Activated naive CD4-positive, alpha-beta T cell treated with anti-CD3 and anti-CD28 coated beads, Interleukin-2, amount 10 ng/mL, durations not matched to agents 7 days and 5 days (primary cell): ENCODE measurements around the gene ATXN1.

Source experiments
- CTCF ChIA-PET: fragments of 350-600 bp; sonication (Branson Sonifier 250); formaldehyde crosslinking; loops from one replicate; lab custom pipeline; 2021; ENCODE audit warnings: antibody characterized with exemption; lab: Charles Lee
- DNase-seq: peaks from one replicate; pipeline ENCODE4 v3.0.0-alpha.2; 2020
- H3K27ac Mint-ChIP-seq: one replicate; pipeline ENCODE4 v1.8.0; 2021; ENCODE audit warnings: mild to moderate bottlenecking, moderate library complexity, mixed read lengths
- H3K27me3 Mint-ChIP-seq: one replicate; pipeline ENCODE4 v1.8.0; 2021; ENCODE audit warnings: mild to moderate bottlenecking, mixed read lengths
- H3K36me3 Mint-ChIP-seq: one replicate; pipeline ENCODE4 v1.8.0; 2021; ENCODE audit warnings: mixed read lengths
- H3K4me1 Mint-ChIP-seq: one replicate; pipeline ENCODE4 v1.8.0; 2021; ENCODE audit warnings: mixed read lengths
- H3K4me3 Mint-ChIP-seq: one replicate; pipeline ENCODE4 v1.8.0; 2021; ENCODE audit warnings: mild to moderate bottlenecking, moderate library complexity, mixed read lengths
- H3K9me3 Mint-ChIP-seq: one replicate; pipeline ENCODE4 v1.8.0; 2021; ENCODE audit warnings: mixed read lengths

Gene ATXN1

GRCh38 chr6:16311763-16312162 lies 449.5 kb downstream of the ATXN1 start:
- CTCF ChIA-PET, result interaction anchor here (0.9 kb wide), 1 partner anchor 96 kb away, joined by 3 read pairs; no protein-coding TSS in a partner anchor
- Mint-ChIP-seq H3K9me3 (no peaks in the 10 kb centered on the region), H3K4me3 (no peak overlapping the region), H3K27me3 (no peaks in the 10 kb centered on the region), H3K4me1 (no peaks in the 10 kb centered on the region), H3K36me3 (peaks cover 6% of the 10 kb centered on the region), H3K27ac (no peak overlapping the region)
- DNase-seq, result no peak

GRCh38 chr6:16306334-16306733 lies 454.9 kb downstream of the ATXN1 start:
- CTCF ChIA-PET, result no interaction called here
- no peak for DNase-seq
- no peak overlapping the region for H3K4me3 Mint-ChIP-seq

DNA sequence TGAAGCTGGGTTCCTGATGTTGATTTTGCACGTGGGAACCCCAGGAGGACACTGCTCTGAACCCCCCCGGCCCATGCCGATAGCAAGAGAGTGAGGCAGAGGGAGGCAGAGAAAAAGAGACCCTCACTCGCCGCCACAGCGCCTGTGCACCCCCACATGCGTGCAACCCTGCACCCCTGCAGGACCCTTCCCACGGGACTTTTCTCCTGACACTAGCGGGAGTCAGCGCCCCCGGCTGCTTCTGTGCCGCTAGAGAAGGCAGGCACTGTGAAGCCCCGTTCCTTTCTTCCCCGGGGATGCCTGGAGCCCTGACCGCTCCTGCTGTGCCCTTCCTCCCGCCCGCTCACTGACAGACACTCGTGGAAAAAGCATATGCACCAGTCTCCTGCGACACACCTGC lies 455.5 kb downstream of the ATXN1 start:
- Mint-ChIP-seq H3K4me1 (no peaks in the 10 kb centered on the region), H3K27me3 (no peaks in the 10 kb centered on the region), H3K9me3 (no peaks in the 10 kb centered on the region), H3K4me3 (no peak overlapping the region), H3K36me3 (peaks cover 9% of the 10 kb centered on the region), H3K27ac (no peak overlapping the region)
- CTCF ChIA-PET, result no interaction called here
- no peak for DNase-seq

More at GRCh38 chr6:16306334-16306733, 454.9 kb downstream of the ATXN1 start:
- Mint-ChIP-seq H3K27me3 (no peaks in the 10 kb centered on the region), H3K4me1 (no peaks in the 10 kb centered on the region), H3K27ac (no peak overlapping the region), H3K36me3 (peaks cover 9% of the 10 kb centered on the region), H3K9me3 (no peaks in the 10 kb centered on the region)

DNA sequence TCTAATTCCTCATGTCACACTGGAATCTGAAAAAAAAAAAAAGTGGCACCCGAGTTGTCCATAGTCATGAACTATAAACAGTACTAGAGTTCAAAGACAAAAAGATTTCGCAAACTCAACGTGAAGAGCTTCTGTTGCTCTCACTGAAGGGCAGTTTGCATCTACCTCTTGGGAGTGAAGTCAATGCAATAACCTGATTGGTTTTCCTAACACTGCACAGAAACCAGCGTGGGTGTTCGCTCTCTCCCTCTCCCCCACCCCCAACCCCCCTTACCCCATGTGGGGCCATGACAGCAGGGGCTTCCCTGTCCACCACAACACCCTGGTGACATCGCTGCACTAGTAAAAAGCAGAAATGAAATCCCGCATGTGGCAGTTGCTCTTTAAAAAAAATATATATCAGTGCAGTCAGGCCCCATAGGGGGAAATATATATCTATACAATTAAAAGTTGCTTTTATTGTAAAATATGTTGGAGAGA lies 456.0 kb downstream of the ATXN1 start:
- Mint-ChIP-seq H3K36me3 (peaks cover 9% of the 10 kb centered on the region), H3K9me3 (no peaks in the 10 kb centered on the region), H3K4me1 (no peaks in the 10 kb centered on the region), H3K4me3 (no peak overlapping the region), H3K27me3 (no peaks in the 10 kb centered on the region), H3K27ac (no peak overlapping the region)
- CTCF ChIA-PET, result no interaction called here
- DNase-seq, result no peak

DNA sequence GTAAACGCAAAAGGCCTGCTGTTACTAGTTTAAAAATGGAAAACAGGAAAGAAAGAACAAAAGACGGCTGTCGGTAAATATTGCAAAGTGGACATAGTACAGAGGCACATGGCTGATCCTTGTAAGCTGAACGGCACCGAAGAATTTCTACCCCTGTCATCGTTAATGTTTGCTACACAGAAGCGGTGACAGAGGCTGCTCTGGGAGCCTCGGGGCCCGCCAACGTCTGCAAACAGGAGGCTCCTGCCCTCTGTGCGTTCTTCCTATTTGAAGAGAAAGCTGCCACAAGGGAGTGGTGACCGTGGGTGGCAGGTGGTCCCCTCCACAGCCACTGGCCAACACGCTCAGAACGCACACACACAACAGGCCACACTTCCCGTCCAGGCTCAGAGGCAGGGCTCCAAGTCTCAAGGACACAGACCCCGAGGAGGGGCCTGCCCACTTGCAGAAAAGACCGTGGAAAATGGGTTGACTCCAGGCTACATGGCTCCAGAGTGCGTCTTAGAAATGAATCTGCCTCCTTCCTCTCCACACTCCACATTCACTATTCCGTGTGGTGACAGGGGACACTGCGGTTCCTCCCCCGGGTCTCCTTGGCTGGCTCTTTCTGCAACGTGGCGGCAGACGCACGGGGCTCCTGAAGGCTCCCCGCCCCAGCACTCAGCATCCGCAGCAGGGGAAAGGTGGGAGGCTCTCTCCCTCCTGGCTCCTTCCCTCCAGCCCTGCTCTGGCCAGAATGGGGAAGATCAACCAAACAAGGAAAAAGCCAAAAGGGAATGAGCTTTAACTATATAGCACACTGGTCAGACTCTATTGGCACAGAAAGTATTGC lies 458.3 kb downstream of the ATXN1 start:
- CTCF ChIA-PET, result no interaction called here
- Mint-ChIP-seq H3K27me3 (no peaks in the 10 kb centered on the region), H3K4me1 (no peaks in the 10 kb centered on the region), H3K9me3 (no peaks in the 10 kb centered on the region), H3K27ac (no peak overlapping the region), H3K4me3 (no peak overlapping the region), H3K36me3 (peaks cover 6% of the 10 kb centered on the region)
- DNase-seq, result no peak

- Mint-ChIP-seq H3K4me1 (no peaks in the 10 kb centered on the region), H3K9me3 (no peaks in the 10 kb centered on the region), H3K27me3 (no peaks in the 10 kb centered on the region), H3K4me3 (no peak overlapping the region), H3K36me3 (peaks cover under 1% of the 10 kb centered on the region), H3K27ac (no peak overlapping the region)
- CTCF ChIA-PET, result interaction anchor here (0.9 kb wide), 1 partner anchor 53 kb away, joined by 3 read pairs; no protein-coding TSS in a partner anchor
- DNase-seq, result no peak
Observed at GRCh38 chr6:16301511-16301910, 459.7 kb downstream of the ATXN1 start.

DNA sequence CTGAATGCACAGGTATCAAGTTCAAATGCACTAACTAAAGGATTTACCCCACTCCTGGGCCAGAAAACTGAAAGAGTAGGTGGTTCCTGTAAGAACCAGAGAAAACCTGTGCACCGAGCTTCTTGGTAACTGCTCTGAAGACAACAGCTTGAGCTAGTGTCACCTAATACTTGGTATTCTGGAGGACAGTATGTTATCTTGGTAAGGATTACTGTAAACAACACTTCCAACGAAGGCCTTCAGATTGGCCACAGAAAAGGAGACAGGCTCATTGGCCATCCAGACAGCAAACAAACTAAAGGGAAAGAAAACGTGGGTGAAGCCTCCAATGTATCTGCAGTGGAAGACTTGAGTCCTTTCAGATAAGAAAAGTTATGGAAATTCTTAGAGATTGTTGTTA lies 461.4 kb downstream of the ATXN1 start:
- Mint-ChIP-seq H3K4me1 (no peaks in the 10 kb centered on the region), H3K4me3 (no peak overlapping the region), H3K27ac (no peak overlapping the region), H3K36me3 (no peaks in the 10 kb centered on the region), H3K27me3 (peaks cover 7% of the 10 kb centered on the region), H3K9me3 (no peaks in the 10 kb centered on the region)
- DNase-seq, result no peak
- CTCF ChIA-PET, result no interaction called here

DNA sequence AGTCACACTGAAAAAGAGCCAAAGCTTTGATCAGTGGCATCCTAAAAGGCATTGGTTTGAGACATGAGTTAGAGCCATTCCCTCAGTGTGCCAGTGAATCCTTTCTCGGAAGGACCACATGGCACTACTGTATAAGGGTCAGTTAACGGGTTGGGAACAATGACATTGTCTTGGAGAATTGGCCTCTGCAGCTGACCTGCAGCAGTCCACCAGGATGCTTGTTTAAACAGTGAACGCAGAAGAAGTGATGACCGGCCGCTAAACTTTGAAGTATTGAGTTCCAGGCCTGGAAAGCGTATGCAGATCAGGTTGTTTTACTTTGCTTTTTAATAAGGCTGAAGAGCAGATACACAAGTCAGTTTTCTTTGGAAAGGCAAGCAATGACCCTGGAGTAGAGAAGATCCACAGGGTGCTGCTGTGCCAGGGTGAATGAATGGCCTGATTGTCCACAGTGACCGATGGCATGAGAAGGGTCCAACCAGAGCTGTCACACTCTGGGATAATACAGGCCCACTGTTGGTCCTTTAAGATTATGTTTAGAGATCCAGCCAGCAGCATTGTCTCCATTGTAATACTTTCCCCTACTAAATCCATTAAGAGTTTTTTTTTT lies 465.1 kb downstream of the ATXN1 start:
- Mint-ChIP-seq H3K36me3 (no peaks in the 10 kb centered on the region), H3K4me3 (no peak overlapping the region), H3K4me1 (no peaks in the 10 kb centered on the region), H3K27ac (no peak overlapping the region), H3K9me3 (no peaks in the 10 kb centered on the region), H3K27me3 (peaks cover 18% of the 10 kb centered on the region)
- CTCF ChIA-PET, result interaction anchor here (1.9 kb wide), 1 partner anchor 22 kb away, joined by 4 read pairs; no protein-coding TSS in a partner anchor
- no peak for DNase-seq

- CTCF ChIA-PET, result interaction anchor here (1.9 kb wide), 1 partner anchor 21 kb away, joined by 4 read pairs; no protein-coding TSS in a partner anchor
- Mint-ChIP-seq H3K36me3 (no peaks in the 10 kb centered on the region), H3K27me3 (peaks cover 18% of the 10 kb centered on the region), H3K4me1 (no peaks in the 10 kb centered on the region), H3K4me3 (no peak overlapping the region), H3K9me3 (no peaks in the 10 kb centered on the region), H3K27ac (no peak overlapping the region)
- DNase-seq, result no peak
Observed at GRCh38 chr6:16295471-16295870, 465.8 kb downstream of the ATXN1 start.

DNA sequence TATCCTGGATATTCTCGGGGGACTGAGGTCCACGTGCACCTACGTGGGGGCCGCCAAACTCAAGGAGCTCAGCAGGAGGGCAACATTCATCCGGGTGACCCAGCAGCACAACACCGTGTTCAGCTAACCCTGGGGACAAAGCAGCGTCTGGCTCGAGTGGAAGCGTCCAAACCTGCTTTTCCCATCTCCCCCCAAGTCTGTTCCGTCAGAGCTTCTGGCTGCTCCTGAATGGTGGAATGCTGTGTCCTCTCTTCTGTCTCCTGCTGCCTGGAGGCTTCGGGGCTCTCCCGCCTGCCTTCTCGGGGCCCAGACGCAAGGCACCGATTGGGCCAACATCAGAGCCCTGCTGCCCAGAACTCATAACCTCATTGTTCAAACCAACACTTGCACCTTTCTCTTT lies 466.2 kb downstream of the ATXN1 start:
- H3K36me3 Mint-ChIP-seq, result no peaks in the 10 kb centered on the region
- H3K9me3 Mint-ChIP-seq, result no peaks in the 10 kb centered on the region
- no peak overlapping the region for H3K4me3 Mint-ChIP-seq
- H3K27me3 Mint-ChIP-seq, result peaks cover 23% of the 10 kb centered on the region
- CTCF ChIA-PET, result no interaction called here
- H3K4me1 Mint-ChIP-seq, result no peaks in the 10 kb centered on the region
- no peak overlapping the region for H3K27ac Mint-ChIP-seq
- no peak for DNase-seq

DNA sequence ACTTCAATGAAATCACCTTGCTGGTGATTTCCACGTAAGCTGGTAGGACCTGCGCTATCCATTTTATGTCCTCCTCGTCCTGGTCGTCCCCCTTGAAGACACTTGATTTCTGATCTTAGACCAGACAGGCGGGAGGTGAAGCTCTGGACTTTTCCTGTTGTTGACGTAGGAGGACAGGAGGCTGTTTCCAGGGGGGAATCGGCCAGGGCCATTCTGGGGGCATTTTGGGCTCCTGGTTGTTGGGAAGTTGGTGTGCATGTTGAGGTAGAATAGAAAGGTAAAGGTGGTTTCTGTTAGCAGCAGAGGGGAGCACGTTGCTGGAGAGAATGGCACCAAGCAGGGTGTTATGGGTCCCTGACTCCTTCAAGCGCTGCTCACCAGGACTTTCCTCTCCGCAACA lies 466.9 kb downstream of the ATXN1 start:
- Mint-ChIP-seq H3K4me3 (no peak overlapping the region), H3K9me3 (no peaks in the 10 kb centered on the region), H3K4me1 (no peaks in the 10 kb centered on the region), H3K27me3 (peaks cover 23% of the 10 kb centered on the region), H3K27ac (no peak overlapping the region), H3K36me3 (no peaks in the 10 kb centered on the region)
- CTCF ChIA-PET, result no interaction called here
- no peak for DNase-seq

DNA sequence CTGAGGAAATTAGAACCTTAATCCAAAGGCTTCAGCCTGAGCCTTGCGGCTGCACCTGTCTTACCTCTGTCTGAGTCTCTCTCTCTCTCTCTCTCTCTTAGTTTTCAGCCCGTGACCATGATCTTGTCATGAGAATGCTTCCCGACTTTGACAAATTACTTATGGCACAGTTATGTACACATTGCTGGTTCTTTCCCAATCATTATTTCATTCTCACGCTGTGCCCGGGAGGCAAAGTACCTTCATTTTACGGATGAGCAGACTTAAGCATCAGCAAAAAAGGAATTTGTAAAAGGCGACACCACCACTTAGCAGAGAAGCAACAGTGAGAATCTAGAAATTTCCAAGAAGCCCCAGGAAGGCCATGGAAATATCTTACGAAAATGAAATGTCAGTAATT lies 468.3 kb downstream of the ATXN1 start:
- no peaks in the 10 kb centered on the region for H3K9me3 Mint-ChIP-seq
- no peak overlapping the region for H3K4me3 Mint-ChIP-seq
- H3K27me3 Mint-ChIP-seq, result peaks cover 23% of the 10 kb centered on the region
- no peak overlapping the region for H3K27ac Mint-ChIP-seq
- CTCF ChIA-PET, result no interaction called here
- H3K36me3 Mint-ChIP-seq, result no peaks in the 10 kb centered on the region
- DNase-seq, result no peak
- no peaks in the 10 kb centered on the region for H3K4me1 Mint-ChIP-seq

DNA sequence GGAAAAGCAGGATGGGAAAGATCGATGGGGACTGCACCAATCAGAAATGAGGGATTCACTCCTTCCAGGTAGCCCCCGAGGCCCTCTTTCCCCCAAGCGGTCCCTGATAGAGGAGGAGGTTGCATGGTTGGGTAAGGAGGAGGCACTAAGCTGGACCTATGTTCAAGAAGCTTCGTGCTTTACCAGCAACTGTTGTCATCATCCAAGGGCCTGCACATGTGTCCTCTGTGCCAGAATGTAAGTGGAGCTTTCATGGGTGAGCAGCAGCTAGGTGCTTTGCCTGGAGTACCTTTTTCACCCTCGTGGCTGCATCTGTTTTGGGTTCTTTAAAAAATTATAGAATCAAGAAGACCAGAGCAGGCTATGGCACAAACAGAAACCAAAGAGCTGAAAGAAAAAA lies 468.8 kb downstream of the ATXN1 start:
- CTCF ChIA-PET, result no interaction called here
- H3K9me3 Mint-ChIP-seq, result no peaks in the 10 kb centered on the region
- H3K27ac Mint-ChIP-seq, result no peak overlapping the region
- DNase-seq, result no peak
- H3K27me3 Mint-ChIP-seq, result peaks cover 23% of the 10 kb centered on the region
- H3K4me3 Mint-ChIP-seq, result no peak overlapping the region
- no peaks in the 10 kb centered on the region for H3K36me3 Mint-ChIP-seq
- H3K4me1 Mint-ChIP-seq, result no peaks in the 10 kb centered on the region

- H3K4me3 Mint-ChIP-seq, result no peak overlapping the region
- H3K36me3 Mint-ChIP-seq, result no peaks in the 10 kb centered on the region
- H3K4me1 Mint-ChIP-seq, result no peaks in the 10 kb centered on the region
- H3K27me3 Mint-ChIP-seq, result peaks cover 23% of the 10 kb centered on the region
- CTCF ChIA-PET, result no interaction called here
- no peak overlapping the region for H3K27ac Mint-ChIP-seq
- no peak for DNase-seq
- no peaks in the 10 kb centered on the region for H3K9me3 Mint-ChIP-seq
Observed at GRCh38 chr6:16291739-16292138, 469.5 kb downstream of the ATXN1 start.

DNA sequence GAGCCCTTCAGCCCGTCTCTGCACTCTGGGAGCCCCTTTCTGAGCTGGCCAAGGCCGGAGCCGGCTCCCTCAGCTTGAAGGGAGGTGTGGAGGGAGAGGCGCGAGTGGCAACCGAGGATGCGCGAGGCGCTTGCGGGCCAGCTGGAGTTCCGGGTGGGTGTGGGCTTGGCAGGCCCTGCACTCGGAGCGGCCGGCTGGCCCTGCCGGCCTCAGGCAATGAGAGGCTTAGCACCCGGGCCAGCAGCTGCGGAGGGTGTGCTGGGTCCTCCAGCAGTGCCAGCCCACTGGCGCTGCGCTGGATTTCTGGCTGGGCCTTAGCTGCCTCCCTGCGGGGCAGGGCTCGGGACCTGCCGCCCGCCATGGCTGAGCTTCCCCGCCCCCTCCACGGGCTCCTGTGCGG lies 473.1 kb downstream of the ATXN1 start:
- H3K4me3 Mint-ChIP-seq, result no peak overlapping the region
- H3K36me3 Mint-ChIP-seq, result no peaks in the 10 kb centered on the region
- no peaks in the 10 kb centered on the region for H3K4me1 Mint-ChIP-seq
- H3K27me3 Mint-ChIP-seq, result peaks cover 5% of the 10 kb centered on the region
- no peak for DNase-seq
- CTCF ChIA-PET, result interaction anchor here (0.6 to 1.5 kb wide), 4 partner anchors 10 to 677 kb away, joined by 3 to 7 read pairs (median 4); no protein-coding TSS in a partner anchor
- H3K27ac Mint-ChIP-seq, result no peak overlapping the region
- H3K9me3 Mint-ChIP-seq, result no peaks in the 10 kb centered on the region
